ENCODE measurements around the gene HS6ST3. TPM values are rescaled to one million over a fixed set of nuclear protein-coding genes. Genes with fewer than 3 reads are reported as not detected.

The HS6ST3 gene
- total and polyA plus RNA-seq, 2 donors (not counting 1 experiment from before 2014, with no cell fraction given) = not detected

DNA sequence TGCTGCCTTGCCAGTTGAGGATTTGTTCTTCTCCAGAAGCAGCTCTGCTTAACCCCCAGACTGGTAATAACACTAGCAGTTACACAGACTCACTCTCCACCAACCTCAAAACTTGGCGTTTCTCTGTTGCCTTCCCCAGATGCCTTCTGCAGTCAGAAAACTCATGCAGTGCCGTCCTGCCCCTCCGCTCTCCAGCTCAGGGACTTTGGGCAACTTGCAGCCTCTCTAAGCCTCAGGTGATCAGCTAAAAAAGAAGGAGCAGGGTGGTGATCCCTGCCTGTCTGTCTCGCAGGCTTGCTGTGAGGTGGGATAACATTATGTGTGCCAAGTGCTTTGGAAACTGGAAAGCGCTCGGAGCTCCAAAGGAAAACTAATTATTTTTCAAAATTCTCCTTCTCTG, 391.6 kb downstream of the HS6ST3 start:
- Histone ChIP-seq H3K9ac (ENCODE audit: insufficient read depth, low read length) (no peak overlapping the region), H3K4me2 (ENCODE audit: extremely low read depth, insufficient read depth, low read length) (no peak overlapping the region), H3K36me3 (ENCODE audit: control insufficient read depth, insufficient read depth, low read length) (no peaks in the 10 kb centered on the region), H3K27ac (ENCODE audit: insufficient read depth, low read length) (no peak overlapping the region), H4K20me1 (ENCODE audit: control insufficient read depth, extremely low read depth, insufficient read depth, low read length) (no peaks in the 10 kb centered on the region), H3K4me1 (ENCODE audit: control insufficient read depth, extremely low read depth, insufficient read depth, low read length) (no peaks in the 10 kb centered on the region), H3K79me2 (ENCODE audit: control insufficient read depth, insufficient read depth, low read length) (no peaks in the 10 kb centered on the region), H3K27me3 (ENCODE audit: control insufficient read depth, insufficient read depth, low read length) (no peaks in the 10 kb centered on the region), H3K9me3 (ENCODE audit: control insufficient read depth, insufficient read depth, low read depth, low read length) (no peaks in the 10 kb centered on the region), H3K4me3 (replicated peaks in 1 of 4; ENCODE audit: control extremely low read depth in 1 of 4, insufficient read depth in 1 of 4, low read depth in 3 of 4, low read length in 4 of 4) (no peak overlapping the region), H2AFZ (ENCODE audit: low read length) (no peak overlapping the region)
- DNase-seq (ENCODE audit: low read depth in 2 of 2) = no peak
- TF ChIP-seq, protein P1, sequence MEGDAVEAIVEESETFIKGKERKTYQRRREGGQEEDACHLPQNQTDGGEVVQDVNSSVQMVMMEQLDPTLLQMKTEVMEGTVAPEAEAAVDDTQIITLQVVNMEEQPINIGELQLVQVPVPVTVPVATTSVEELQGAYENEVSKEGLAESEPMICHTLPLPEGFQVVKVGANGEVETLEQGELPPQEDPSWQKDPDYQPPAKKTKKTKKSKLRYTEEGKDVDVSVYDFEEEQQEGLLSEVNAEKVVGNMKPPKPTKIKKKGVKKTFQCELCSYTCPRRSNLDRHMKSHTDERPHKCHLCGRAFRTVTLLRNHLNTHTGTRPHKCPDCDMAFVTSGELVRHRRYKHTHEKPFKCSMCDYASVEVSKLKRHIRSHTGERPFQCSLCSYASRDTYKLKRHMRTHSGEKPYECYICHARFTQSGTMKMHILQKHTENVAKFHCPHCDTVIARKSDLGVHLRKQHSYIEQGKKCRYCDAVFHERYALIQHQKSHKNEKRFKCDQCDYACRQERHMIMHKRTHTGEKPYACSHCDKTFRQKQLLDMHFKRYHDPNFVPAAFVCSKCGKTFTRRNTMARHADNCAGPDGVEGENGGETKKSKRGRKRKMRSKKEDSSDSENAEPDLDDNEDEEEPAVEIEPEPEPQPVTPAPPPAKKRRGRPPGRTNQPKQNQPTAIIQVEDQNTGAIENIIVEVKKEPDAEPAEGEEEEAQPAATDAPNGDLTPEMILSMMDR (conservative IDR thresholded peaks at IDR 0.05 in 1 of 2, IDR thresholded peaks at IDR 0.05 in 1 of 2; ENCODE audit: low read depth in 1 of 2, low read length in 2 of 2) = no peak
- TF ChIP-seq EZH2 (IDR thresholded peaks at IDR 0.05; ENCODE audit: low read length, missing control alignments) = no peak

DNA sequence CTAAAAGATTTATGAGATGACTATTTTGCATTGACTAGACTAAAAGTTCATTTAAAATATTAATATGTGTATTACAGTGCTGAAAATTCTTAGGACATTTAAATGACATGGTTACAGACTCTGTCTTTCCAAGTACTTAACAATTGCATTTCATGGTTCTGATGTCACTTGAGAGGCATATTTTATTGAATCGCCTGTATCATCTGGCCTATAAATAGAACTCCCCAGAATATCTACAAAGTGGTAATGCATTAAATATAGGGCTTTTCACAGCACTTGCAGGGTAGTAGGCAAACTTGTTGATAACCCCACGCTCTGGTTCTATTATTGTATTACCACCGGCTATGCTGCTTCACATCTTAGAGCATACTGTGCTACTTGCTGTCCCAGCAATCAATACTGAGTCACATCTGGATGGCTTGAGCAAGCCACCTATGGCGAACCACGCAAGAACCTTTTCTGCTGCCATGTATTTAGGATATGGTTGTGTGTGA, 400.6 kb downstream of the HS6ST3 start:
- H2AFZ ChIP-seq (ENCODE audit: low read length) = no peak overlapping the region
- no peaks in the 10 kb centered on the region for H4K20me1 ChIP-seq (ENCODE audit: control insufficient read depth, extremely low read depth, insufficient read depth, low read length)
- H3K4me3 ChIP-seq (replicated peaks in 1 of 4; ENCODE audit: control extremely low read depth in 1 of 4, insufficient read depth in 1 of 4, low read depth in 3 of 4, low read length in 4 of 4) = no peak overlapping the region
- no peaks in the 10 kb centered on the region for H3K79me2 ChIP-seq (ENCODE audit: control insufficient read depth, insufficient read depth, low read length)
- H3K9me3 ChIP-seq (ENCODE audit: control insufficient read depth, insufficient read depth, low read depth, low read length) = no peaks in the 10 kb centered on the region
- no peak for TF ChIP-seq EZH2 (IDR thresholded peaks at IDR 0.05; ENCODE audit: low read length, missing control alignments)
- TF ChIP-seq, protein P1 (conservative IDR thresholded peaks at IDR 0.05 in 1 of 2, IDR thresholded peaks at IDR 0.05 in 1 of 2; ENCODE audit: low read depth in 1 of 2, low read length in 2 of 2) = no peak
- no peak overlapping the region for H3K27ac ChIP-seq (ENCODE audit: insufficient read depth, low read length)
- H3K4me2 ChIP-seq (ENCODE audit: extremely low read depth, insufficient read depth, low read length) = no peak overlapping the region
- no peak for DNase-seq (ENCODE audit: low read depth in 2 of 2)
- H3K9ac ChIP-seq (ENCODE audit: insufficient read depth, low read length) = no peak overlapping the region
- no peaks in the 10 kb centered on the region for H3K4me1 ChIP-seq (ENCODE audit: control insufficient read depth, extremely low read depth, insufficient read depth, low read length)
- H3K36me3 ChIP-seq (ENCODE audit: control insufficient read depth, insufficient read depth, low read length) = no peaks in the 10 kb centered on the region
- no peaks in the 10 kb centered on the region for H3K27me3 ChIP-seq (ENCODE audit: control insufficient read depth, insufficient read depth, low read length)

DNA sequence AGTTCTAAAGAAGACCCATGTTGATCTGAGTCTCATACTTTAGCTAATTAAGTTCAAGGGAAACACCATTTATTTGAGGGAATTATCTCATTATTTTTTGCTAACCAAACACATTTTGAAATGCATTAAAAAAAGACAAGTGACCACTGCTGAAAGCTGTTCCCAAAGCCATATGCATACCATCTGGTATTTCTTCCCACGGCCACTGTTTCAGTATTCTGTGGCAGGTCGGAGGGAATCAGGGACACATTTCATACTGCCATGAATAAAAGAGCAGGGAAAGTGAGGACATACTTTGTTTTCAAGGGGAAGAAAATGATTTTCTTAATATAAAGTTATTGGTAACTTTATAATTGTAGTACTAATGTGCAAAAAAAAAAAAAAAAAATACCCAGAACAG, 401.2 kb downstream of the HS6ST3 start:
- Histone ChIP-seq H3K4me1 (ENCODE audit: control insufficient read depth, extremely low read depth, insufficient read depth, low read length) (no peaks in the 10 kb centered on the region), H3K36me3 (ENCODE audit: control insufficient read depth, insufficient read depth, low read length) (no peaks in the 10 kb centered on the region), H3K4me3 (replicated peaks in 1 of 4; ENCODE audit: control extremely low read depth in 1 of 4, insufficient read depth in 1 of 4, low read depth in 3 of 4, low read length in 4 of 4) (no peak overlapping the region), H3K27me3 (ENCODE audit: control insufficient read depth, insufficient read depth, low read length) (no peaks in the 10 kb centered on the region), H3K4me2 (ENCODE audit: extremely low read depth, insufficient read depth, low read length) (no peak overlapping the region), H2AFZ (ENCODE audit: low read length) (no peak overlapping the region), H3K79me2 (ENCODE audit: control insufficient read depth, insufficient read depth, low read length) (no peaks in the 10 kb centered on the region), H4K20me1 (ENCODE audit: control insufficient read depth, extremely low read depth, insufficient read depth, low read length) (no peaks in the 10 kb centered on the region), H3K9ac (ENCODE audit: insufficient read depth, low read length) (no peak overlapping the region), H3K9me3 (ENCODE audit: control insufficient read depth, insufficient read depth, low read depth, low read length) (no peaks in the 10 kb centered on the region), H3K27ac (ENCODE audit: insufficient read depth, low read length) (no peak overlapping the region)
- no peak for DNase-seq (ENCODE audit: low read depth in 2 of 2)
- no peak for TF ChIP-seq EZH2 (IDR thresholded peaks at IDR 0.05; ENCODE audit: low read length, missing control alignments)
- TF ChIP-seq, protein P1 (conservative IDR thresholded peaks at IDR 0.05 in 1 of 2, IDR thresholded peaks at IDR 0.05 in 1 of 2; ENCODE audit: low read depth in 1 of 2, low read length in 2 of 2) = no peak
